Stomach (tissue), 9 donors: ENCODE results near the gene NPAS2. TPM values are rescaled to one million over a fixed set of nuclear protein-coding genes. Genes with fewer than 3 reads are reported as not detected.

Source experiments
- DNase-seq, 2 donors: peaks; one replicate each; pipeline versions ENCODE4 v3.0.0 to v3.0.0-alpha.2; 2013 to 2019
- H3K27ac ChIP-seq, 5 donors: fragments of 200-600 bp in 4 of 5; sonication (generic) in 4 of 5; one replicate each; pipeline ENCODE4 v1.5.1; 2013 to 2019; ENCODE audit warnings: mild to moderate bottlenecking in 1 of 5, moderate library complexity in 1 of 5
- H3K27me3 ChIP-seq, 3 donors: fragments of 200-600 bp; sonication (generic); one replicate each; pipeline ENCODE4 v1.5.1; 2017 to 2019; ENCODE audit warnings: mixed run types in 1 of 3
- H3K36me3 ChIP-seq, 4 donors: fragments of 200-600 bp; sonication (generic); 1 replicate in 3 of 4; 2 replicates in 1 of 4; pipeline ENCODE4 v1.5.1; 2016 to 2019
- H3K4me1 ChIP-seq, 4 donors: fragments of 200-600 bp; sonication (generic); one replicate each; pipeline ENCODE4 v1.5.1; 2016 to 2019
- H3K4me3 ChIP-seq, 4 donors: fragments of 200-600 bp; sonication (generic) in 3 of 4; one replicate each; pipeline ENCODE4 v1.5.1; 2016 to 2019; ENCODE audit warnings: mild to moderate bottlenecking in 1 of 4
- H3K9me3 ChIP-seq, 4 donors: fragments of 200-600 bp; sonication (generic); one replicate each; pipeline ENCODE4 v1.5.1; 2016 to 2019
- CTCF ChIP-seq, 7 experiments: fragments of 450-650 bp in 4 of 7; fragments of 200-600 bp in 3 of 7; sonication (generic) in 3 of 7; IDR thresholded peaks; one replicate each; pipeline ENCODE4 v1.5.1; 2016 to 2019; ENCODE audit warnings: antibody characterized with exemption in 7 of 7, control low read depth in 2 of 7, mild to moderate bottlenecking in 1 of 7
- EP300 ChIP-seq: sonication (generic); formaldehyde crosslinking; IDR thresholded peaks from one replicate; pipeline ENCODE4 v1.6.1; 2017; ENCODE audit warnings: antibody characterized with exemption
- POLR2A ChIP-seq, 4 donors: fragments of 450-650 bp; IDR thresholded peaks; one replicate each; pipeline ENCODE4 v1.6.1; 2016; ENCODE audit warnings: antibody characterized with exemption in 4 of 4, control low read depth in 2 of 4, mild to moderate bottlenecking in 1 of 4, moderate library complexity in 1 of 4
- POLR2AphosphoS5 ChIP-seq, 3 donors: sonication (generic); formaldehyde crosslinking; IDR thresholded peaks; one replicate each; pipeline ENCODE4 v1.6.1; 2016; ENCODE audit warnings: antibody characterized with exemption in 3 of 3
- WGBS, 5 donors: extraction: QIAGEN DNeasy Blood & Tissue Kit in 3 of 5; methylation state at CpG; one replicate each; pipeline versions ENCODE4 v1.1.5 to v1.1.7; 2013 to 2018; 5-methylcytosine and 5-hydroxymethylcytosine counted together
- intact Hi-C: fragments of 100-400 bp; cut with DNase I; formaldehyde crosslinking; loops from one replicate; pipeline ENCODE4 v1.15.1; 2023; ENCODE audit warnings: low total_unique reads
- polyA plus RNA-seq, 3 donors: library from polyadenylated mRNA; stranded (reverse); fragments of 200-250 nt; gene quantifications; one replicate each; pipeline ENCODE4 v1.2.3, GENCODE V29; 2013
- total RNA-seq, 5 donors: library from RNA; depleted of rRNA; stranded (reverse); fragments of >200 nt; gene quantifications; one replicate each; pipeline versions ENCODE4 v1.1.0 to v1.2.3, GENCODE V29; 2014 to 2016
- donor health status: healthy with polysubstance abuse.
- donor health status: Bipolar disorder and iron deficiency.
- donor health status: healthy.

The NPAS2 gene
- total and polyA plus RNA-seq, 8 donors, result 13.1 to 148 (median 28.0) TPM

GRCh38 chr2:100944617-100945432 is 124.9 kb downstream of the NPAS2 start:
- WGBS, 5 donors, result 88 to 93% (median 91%) methylated on average over 19 of the region's 19 CpGs

GRCh38 chr2:100945433-100945740 is 125.4 kb downstream of the NPAS2 start:
- TF ChIP-seq CTCF (IDR thresholded peaks at IDR 0.05), result no peak
- TF ChIP-seq POLR2AphosphoS5 (IDR thresholded peaks at IDR 0.05), result no peak
- no peak for TF ChIP-seq POLR2A (IDR thresholded peaks at IDR 0.05)
- no peak for TF ChIP-seq EP300

More at GRCh38 chr2:100944617-100945432, 124.9 kb downstream of the NPAS2 start:
- H3K27ac ChIP-seq, result peak overlapping the region in 4 of 5 donors; percentile 48 to 80 (median 66)
- H3K9me3 ChIP-seq, result no peaks in the 10 kb centered on the region
- no peaks in the 10 kb centered on the region for H3K27me3 ChIP-seq
- peak in 1 of 2 donors; percentile 17 for DNase-seq
- intact Hi-C loops, result no loop called here
- H3K4me3 ChIP-seq, result no peak overlapping the region
- TF ChIP-seq EP300 (no peak), POLR2A (IDR thresholded peaks at IDR 0.05) (no peak), CTCF (IDR thresholded peaks at IDR 0.05) (no peak), POLR2AphosphoS5 (IDR thresholded peaks at IDR 0.05) (no peak)
- H3K4me1 ChIP-seq, result peaks cover 0 to 23% (median 1%) of the 10 kb centered on the region in 4 donors
- H3K36me3 ChIP-seq, result peaks cover 0 to 39% (median 32%) of the 10 kb centered on the region in 4 donors

GRCh38 chr2:100945930-100946607 is 126.1 kb downstream of the NPAS2 start:
- H3K9me3 ChIP-seq, result no peaks in the 10 kb centered on the region
- H3K4me3 ChIP-seq, result no peak overlapping the region
- H3K36me3 ChIP-seq, result peaks cover 0 to 42% (median 38%) of the 10 kb centered on the region in 4 donors
- H3K27ac ChIP-seq, result peak overlapping the region; percentile 48 to 80 (median 60)
- intact Hi-C loops, result no loop called here
- peak in 1 of 2 donors; percentile 64 for DNase-seq
- no peak for TF ChIP-seq EP300
- no peak for TF ChIP-seq POLR2A (IDR thresholded peaks at IDR 0.05)
- peak in 2 of 3 donors; percentile 61 to 83 for TF ChIP-seq POLR2AphosphoS5 (IDR thresholded peaks at IDR 0.05)
- TF ChIP-seq CTCF (IDR thresholded peaks at IDR 0.05), result no peak
- no peaks in the 10 kb centered on the region for H3K27me3 ChIP-seq
- peaks cover 0 to 23% (median 1%) of the 10 kb centered on the region in 4 donors for H3K4me1 ChIP-seq
- WGBS, 5 donors, result 41 to 66% (median 63%) methylated on average over 8 of the region's 8 CpGs

More at GRCh38 chr2:100945433-100945740, 125.4 kb downstream of the NPAS2 start:
- Histone ChIP-seq H3K36me3 (peaks cover 0 to 41% (median 35%) of the 10 kb centered on the region in 4 donors), H3K4me3 (no peak overlapping the region), H3K4me1 (peaks cover 0 to 23% (median 1%) of the 10 kb centered on the region in 4 donors), H3K27me3 (no peaks in the 10 kb centered on the region), H3K9me3 (no peaks in the 10 kb centered on the region), H3K27ac (peak overlapping the region; percentile 40 to 80 (median 59))
- 87 to 91% (median 89%) methylated on average over 5 of the region's 5 CpGs for WGBS, 5 donors
- DNase-seq, result peak in 1 of 2 donors; percentile 5
- intact Hi-C loops, result no loop called here

- Histone ChIP-seq H3K27me3 (no peaks in the 10 kb centered on the region), H3K36me3 (peaks cover 0 to 34% (median 24%) of the 10 kb centered on the region in 4 donors), H3K4me3 (no peak overlapping the region), H3K4me1 (peaks cover 0 to 18% (median 0%) of the 10 kb centered on the region in 4 donors), H3K9me3 (no peaks in the 10 kb centered on the region), H3K27ac (no peak overlapping the region)
- DNase-seq, result peak in 1 of 2 donors; percentile 3
- intact Hi-C loops, result no loop called here
- WGBS, 5 donors, result 85 to 91% (median 89%) methylated on average over 16 of the region's 16 CpGs
- TF ChIP-seq CTCF (IDR thresholded peaks at IDR 0.05) (no peak), EP300 (no peak), POLR2AphosphoS5 (IDR thresholded peaks at IDR 0.05) (no peak), POLR2A (IDR thresholded peaks at IDR 0.05) (no peak)
Observed at GRCh38 chr2:100948942-100949811, 129.2 kb downstream of the NPAS2 start.
